DMS79 treated with DMSO at 0.1 percent for 48 hours (cell line): ENCODE measurements around the gene POLR2E.

ENCODE experiments used
- DNase-seq: peaks from one replicate; lab custom pipeline; 2025; lab: John Stamatoyannopoulos, UW

The POLR2E gene

DNA sequence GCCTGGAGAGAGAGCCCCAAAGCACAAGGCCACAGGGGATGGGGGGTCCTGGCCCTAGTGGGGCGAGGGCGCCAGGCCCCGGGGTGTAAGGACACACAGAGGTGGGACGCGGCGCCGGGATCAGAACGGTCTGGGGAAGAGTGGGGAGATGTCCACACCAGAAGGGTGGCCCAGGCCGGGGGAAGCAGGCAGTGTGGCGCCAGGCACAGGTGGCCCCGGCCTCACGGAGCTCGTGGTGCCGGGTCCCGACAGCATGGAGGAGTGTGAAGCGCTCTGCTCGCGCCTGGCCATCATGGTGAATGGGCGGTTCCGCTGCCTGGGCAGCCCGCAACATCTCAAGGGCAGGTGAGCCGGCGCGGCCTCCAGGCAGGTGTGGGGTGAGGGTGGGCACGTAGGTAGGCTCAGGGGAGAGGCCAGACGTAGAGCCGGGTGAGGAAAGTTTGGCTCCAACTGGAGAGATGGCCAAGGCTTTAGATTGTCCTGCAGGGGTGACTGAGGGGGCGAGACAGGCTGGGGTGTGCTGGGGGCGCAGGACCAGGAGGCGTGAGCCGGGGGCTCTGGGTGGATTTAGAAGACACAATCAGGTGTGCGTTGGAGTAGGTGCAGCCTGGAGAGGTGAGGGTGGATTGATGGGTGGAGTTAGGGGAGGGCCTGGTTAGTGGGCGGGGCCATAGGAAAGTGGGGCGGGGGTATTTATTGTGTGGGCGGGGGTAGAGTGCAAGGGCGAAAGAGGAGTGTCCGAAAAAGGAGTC is 31.1 kb downstream of the POLR2E start:
- no peak for DNase-seq

DNA sequence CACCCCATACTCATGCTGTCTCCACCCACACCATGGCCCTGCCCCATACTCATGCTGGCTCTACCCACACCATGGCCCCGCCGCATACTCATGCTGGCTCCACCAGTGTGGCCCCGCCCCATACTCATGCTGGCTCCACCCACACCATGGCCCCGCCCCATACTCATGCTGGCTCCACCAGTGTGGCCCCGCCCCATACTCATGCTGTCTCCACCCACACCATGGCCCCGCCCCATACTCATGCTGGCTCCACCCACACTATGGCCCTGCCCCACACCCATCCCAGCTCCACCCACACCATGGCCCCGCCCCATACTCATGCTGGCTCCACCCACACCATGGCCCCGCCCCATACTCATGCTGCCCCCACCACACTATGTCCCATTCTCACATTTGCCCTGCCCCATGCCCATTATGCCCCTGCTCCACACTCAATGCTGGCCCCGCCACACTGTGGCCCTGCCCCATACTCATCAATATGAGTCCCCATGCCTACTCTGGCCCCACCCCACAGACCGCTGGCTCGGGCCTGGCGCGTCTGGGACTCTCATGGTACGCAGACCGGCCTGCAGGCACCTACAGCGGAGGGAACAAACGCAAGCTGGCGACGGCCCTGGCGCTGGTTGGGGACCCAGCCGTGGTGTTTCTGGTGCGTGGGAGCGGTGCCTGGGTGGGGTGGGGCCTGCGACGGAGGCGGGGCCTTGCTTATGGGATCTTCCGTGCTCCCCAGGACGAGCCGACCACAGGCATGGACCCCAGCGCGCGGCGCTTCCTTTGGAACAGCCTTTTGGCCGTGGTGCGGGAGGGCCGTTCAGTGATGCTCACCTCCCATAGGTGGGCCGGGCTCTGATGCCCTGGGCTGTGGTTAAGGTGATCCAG is 31.9 kb downstream of the POLR2E start:
- no peak for DNase-seq

DNA sequence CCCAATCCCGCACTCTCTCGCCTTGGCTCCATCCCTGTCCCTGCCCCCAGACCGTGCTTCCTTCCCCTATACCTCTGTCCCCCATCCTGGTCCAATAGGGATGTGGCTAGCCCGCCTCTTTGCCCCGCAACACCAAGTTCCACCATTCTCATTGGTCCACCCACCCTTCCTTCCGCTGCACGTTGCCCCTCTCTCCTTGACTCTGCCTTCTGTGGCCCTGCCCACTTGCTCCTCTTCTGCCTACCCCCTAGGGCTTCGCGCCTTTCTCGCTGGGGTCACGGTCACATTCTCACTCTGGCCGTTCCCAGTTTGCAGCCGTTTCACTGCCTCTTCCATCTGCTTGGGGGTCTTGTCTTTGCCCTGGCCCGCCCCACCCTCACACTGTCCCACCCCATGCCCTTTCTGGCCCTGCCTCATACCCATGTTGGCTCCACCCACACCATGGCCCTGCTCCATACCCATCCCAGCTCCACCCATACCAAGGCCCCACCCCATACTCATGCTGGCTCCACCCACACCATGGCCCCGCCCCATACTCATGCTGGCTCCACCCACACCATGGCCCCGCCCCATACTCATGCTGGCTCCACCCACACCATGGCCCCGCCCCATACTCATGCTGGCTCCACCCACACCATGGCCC is 32.7 kb downstream of the POLR2E start:
- DNase-seq: no peak

DNA sequence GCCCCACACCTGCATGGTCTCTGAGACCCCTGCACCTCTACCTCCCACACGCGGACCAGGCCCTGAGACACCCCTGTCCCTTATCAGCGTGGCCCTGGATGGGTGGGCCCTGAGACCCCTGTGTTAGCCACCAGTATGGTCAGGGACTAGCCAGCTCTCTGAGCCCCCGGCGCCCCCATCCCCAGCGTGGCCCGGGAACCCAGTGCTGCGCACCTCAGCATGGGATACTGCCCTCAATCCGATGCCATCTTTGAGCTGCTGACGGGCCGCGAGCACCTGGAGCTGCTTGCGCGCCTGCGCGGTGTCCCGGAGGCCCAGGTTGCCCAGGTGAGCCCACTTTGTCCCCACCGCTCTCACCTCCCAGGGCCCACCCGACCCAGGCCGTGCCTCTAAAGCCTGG is 33.2 kb downstream of the POLR2E start:
- DNase-seq: no peak

DNA sequence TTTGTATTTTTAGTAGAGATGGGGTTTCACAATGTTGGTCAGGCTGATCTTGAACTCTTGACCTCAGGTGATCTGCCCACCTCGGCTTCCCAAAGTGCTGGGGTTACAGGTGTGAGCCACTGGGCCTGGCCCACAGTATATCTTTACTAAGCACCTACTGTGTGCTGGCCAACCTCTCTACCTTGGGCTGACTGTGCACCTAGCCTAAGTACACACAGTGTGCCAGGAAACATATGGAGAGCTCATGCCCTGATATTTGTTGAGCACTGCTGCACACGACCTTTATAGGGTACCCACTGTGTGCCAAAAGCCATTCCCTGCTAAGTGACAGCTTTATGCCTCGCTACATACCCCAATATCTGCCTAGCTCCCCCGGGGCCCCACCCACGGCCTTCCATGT is 34.5 kb downstream of the POLR2E start:
- DNase-seq: no peak

DNA sequence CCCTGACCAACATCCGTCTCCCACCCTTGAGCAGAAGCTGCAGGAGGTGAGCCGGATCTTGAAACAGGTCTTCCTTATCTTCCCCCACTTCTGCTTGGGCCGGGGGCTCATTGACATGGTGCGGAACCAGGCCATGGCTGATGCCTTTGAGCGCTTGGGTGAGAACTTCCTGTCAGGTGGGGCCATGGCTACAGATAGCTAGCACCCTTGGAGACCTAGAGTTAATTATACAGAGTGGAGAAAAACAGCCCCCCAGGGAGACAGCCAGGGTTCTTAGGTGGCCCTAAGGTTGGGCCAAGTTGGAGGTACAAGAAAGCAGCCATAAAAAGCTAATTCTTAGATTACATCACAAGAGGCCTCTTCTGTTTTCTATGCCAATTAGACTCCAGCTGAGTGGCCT is 37.1 kb downstream of the POLR2E start:
- no peak for DNase-seq

DNA sequence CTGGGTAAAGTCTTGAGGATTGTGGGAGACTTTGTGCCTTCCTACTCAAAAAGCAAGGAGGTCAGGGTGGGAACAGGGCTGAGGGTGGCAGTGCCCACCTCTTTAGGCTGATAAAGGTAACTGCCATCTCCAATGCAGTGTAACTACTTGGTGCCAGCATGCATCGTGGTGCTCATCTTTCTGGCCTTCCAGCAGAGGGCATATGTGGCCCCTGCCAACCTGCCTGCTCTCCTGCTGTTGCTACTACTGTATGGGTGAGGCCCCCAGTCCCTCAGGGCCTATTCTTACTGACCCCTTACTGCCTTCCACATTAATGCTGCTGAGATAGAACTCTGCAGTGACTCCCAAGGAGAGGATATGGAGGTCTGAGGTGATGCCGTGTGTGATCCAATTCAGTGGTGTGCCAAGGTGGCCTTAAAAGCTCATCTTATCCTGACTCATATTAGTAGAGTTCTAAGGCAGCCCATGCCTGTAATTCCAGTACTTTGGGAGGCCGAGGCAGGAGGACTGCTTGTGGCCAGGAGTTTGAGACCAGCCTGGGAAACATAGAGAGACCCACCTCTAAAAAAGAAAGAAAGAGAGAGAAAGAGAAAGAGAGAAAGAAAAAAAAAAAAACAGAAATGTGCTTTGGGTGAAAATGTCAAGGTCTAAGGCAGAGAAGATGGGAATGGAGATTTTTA is 37.9 kb downstream of the POLR2E start:
- DNase-seq: peak; percentile 24

DNA sequence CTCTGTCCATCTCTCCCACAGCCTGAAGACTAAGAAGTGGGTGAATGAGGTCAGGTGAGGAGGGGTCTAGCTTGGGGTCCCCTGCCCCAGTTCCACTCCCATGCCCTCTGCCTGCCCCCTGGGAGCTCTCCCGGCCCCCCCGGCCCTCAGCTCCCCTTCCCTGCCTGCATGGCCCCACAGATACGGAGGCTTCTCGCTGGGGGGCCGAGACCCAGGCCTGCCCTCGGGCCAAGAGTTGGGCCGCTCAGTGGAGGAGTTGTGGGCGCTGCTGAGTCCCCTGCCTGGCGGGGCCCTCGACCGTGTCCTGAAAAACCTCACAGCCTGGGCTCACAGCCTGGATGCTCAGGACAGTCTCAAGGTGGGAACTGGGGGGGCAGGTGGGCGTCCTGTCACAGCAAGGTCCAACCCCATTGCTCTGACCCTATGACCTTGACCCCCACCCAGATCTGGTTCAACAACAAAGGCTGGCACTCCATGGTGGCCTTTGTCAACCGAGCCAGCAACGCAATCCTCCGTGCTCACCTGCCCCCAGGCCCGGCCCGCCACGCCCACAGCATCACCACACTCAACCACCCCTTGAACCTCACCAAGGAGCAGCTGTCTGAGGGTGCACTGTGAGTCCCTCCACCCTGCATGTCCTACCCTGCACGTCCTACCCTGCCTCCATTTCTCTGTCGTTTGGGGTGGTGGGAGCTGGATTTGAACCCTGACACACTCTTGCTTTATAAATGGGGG is 39.1 kb downstream of the POLR2E start:
- DNase-seq: no peak

DNA sequence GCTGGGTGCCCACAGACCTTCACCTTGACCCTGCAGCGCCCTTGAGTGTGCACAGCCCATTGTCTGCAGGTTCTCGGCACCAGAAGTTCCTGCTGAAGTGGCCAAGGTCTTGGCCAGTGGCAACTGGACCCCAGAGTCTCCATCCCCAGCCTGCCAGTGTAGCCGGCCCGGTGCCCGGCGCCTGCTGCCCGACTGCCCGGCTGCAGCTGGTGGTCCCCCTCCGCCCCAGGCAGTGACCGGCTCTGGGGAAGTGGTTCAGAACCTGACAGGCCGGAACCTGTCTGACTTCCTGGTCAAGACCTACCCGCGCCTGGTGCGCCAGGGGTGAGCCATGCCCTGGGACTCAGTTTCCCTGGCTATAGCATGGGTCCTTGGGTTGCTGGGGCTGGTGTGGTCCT is 40.1 kb downstream of the POLR2E start:
- no peak for DNase-seq

DNA sequence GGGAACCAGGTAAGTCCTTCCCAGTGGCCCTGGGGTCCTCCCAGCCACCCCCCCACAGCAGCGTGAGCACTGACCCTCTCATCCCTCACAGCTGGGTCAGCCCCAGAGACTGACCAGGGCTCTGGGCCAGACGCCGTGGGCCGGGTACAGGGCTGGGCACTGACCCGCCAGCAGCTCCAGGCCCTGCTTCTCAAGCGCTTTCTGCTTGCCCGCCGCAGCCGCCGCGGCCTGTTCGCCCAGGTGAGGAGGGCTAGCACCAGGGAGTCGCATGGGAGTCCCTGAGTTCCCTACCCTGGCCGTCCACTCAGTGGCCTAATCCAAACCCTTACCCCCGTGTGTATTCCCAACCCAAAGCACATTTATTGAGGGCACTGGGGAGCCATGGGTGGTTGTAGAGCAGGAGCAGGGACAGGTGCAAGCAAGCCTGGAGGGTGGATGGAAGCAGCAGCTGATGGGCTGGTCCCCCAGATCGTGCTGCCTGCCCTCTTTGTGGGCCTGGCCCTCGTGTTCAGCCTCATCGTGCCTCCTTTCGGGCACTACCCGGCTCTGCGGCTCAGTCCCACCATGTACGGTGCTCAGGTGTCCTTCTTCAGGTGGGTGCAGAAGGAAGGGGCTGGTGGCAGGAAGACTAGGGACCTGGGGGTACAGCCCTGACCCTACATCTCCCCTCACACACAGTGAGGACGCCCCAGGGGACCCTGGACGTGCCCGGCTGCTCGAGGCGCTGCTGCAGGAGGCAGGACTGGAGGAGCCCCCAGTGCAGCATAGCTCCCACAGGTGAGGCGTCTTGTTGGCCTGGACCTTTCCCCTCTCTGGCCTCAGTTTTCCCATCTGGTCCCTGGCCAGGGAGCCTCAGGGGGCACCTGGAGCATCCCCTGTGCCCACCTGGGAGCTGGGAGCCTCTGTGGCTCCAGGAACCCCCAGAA is 40.8 kb downstream of the POLR2E start:
- DNase-seq: no peak

DNA sequence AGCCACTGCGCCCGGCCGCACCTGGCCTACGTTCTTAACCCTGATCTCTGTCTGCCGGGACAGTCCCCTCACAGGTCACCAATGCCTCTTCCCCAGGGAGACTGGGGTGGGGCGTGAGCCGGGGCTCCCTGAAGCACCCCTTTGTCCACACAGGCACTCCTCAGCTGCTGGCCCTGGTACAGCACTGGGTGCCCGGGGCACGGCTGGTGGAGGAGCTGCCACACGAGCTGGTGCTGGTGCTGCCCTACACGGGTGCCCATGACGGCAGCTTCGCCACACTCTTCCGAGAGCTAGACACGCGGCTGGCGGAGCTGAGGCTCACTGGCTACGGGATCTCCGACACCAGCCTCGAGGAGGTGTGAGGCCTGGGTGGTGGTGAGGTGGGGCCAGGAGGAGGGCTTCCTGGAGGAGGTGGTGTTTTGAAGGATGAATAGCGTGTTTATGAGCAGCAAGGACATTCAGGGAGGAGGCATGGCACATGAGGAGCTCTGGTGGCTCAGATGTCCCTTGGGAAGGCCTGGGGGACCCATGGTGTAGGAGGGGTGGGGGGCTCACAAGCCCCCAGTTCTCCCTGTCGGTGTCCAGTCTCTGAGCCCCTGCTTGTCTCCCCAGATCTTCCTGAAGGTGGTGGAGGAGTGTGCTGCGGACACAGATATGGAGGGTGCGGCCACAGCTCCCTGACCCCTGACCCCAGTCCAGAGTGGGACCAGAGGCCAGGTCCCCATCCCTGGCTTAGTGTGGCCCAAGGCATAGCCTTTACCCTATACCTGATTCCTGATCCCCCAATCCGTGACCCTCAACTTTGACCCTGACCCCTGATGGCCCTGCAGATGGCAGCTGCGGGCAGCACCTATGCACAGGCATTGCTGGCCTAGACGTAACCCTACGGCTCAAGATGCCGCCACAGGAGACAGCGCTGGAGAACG is 41.7 kb downstream of the POLR2E start:
- DNase-seq: no peak

DNA sequence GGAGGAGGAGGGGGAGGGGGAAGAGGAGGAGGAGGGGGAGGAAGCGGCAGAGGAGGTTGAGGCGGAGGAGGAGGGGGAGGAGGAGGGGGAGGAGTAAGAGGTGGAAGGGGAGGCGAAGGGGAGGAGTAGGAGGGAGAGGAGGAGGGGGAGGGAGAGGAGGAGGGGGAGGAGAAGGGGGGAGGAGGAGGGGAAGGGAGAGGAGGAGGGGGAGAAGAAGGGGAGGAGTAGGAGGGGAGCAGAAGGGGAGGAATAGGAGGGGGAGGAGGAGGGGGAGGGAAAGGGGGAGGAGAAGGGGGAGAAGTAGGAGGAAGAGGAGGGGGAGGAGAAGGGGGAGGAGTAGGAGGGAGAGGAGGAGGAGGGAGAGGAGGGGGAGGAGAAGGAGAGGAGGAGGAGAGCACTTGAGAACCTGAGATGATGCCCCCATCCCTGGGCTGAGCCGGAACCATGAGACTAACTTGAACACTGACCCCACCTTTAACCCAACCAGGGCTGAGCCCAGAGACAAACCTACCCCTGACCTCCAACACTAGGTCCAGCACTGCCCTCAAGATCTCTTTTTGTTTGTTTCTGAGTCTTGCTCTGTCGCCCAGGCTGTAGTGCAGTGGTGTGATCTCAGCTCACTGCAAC is 42.7 kb downstream of the POLR2E start:
- no peak for DNase-seq

DNA sequence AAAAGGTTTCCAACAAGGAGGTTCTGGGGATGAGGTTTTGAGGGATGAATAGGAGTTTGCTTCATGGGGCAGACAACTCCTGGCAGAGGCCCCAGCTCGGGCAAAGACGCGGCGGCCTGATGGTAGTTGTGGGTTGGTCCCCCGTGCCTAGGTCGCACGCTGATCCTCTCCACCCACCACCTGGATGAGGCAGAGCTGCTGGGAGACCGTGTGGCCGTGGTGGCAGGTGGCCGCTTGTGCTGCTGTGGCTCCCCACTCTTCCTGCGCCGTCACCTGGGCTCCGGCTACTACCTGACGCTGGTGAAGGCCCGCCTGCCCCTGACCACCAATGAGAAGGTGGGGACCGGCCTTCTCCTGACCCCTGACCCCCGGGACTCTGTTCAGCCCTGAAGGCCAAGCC is 43.4 kb downstream of the POLR2E start:
- DNase-seq: no peak

DNA sequence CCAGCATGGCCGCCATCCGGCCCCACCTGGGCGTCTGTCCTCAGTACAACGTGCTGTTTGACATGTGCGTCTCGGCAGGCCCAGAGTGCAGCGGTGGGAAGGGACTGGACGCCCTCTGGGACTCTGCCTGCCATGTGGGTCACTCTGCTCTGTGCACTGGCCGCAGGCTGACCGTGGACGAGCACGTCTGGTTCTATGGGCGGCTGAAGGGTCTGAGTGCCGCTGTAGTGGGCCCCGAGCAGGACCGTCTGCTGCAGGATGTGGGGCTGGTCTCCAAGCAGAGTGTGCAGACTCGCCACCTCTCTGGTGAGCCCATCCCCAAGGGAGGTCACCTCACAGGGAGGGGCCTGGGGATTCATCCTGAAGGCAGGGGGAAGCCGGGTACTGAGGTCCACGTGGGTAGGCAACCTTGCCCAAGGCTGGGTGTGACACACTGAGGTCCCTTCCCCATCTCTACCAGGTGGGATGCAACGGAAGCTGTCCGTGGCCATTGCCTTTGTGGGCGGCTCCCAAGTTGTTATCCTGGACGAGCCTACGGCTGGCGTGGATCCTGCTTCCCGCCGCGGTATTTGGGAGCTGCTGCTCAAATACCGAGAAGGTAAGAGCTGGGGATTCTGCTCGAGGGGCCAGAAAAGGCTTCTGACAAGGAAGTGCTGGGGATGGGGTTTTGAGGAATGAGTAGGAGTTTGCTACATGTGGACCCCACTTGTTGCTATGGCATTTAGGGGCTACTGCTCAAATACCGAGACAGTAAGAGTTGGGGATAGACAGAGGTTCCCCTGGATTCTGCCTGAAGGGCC is 44.0 kb downstream of the POLR2E start:
- DNase-seq: no peak

DNA sequence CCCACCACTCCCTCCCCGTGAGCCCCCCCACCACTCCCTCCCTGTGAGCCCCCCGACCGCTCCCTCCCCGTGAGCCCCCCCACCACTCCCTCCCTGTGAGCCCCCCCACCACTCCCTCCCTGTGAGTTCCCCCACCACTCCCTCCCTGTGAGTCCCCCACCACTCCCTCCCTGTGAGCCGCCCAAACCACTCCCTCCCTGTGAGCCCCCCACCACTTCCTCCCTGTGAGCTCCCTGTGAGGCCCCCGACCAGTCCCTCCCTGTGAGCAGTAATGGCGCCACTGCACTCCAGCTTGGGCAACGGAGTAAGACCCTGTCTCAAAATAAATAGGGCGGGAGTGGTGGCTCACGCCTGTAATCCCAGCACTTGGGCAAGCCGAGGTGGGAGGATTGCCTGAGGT is 45.4 kb downstream of the POLR2E start:
- no peak for DNase-seq

DNA sequence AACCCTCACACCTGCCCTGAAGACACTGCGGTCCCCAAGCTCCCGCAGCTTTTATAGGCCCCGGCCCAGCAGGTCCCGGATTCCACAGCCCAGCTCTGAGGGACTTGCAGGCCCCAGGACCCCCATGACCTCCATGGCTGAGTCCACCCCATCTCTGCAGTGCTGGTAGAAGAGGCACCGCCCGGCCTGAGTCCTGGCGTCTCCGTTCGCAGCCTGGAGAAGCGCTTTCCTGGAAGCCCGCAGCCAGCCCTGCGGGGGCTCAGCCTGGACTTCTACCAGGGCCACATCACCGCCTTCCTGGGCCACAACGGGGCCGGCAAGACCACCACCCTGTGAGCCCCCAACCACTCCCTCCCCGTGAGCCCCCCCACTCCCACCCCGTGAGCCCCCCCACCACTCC is 46.1 kb downstream of the POLR2E start:
- no peak for DNase-seq

DNA sequence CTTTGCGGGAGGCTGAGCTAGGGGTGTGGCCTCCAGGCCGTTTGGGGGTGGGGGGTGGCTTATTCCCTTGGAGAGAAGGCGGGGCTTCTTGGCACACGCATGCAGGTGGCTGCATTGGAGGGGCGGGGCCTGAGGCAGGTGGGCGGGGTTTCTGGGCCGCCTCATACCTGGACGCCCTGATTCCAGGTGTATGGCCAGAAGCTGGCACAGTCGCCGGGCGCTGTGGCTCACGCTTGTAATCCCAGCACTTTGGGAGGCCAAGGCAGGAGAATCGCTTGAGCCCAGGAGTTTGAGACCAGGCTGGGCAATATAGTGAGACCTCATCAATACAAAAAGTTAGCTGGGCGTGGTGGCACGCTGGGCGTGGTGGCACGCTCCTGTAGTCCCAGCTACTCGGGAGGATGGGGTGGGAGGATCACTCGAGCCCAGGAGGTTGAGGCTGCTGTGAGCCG is 47.5 kb downstream of the POLR2E start:
- DNase-seq: no peak
